ENCODE results near the gene PDE4D. TPM values are rescaled to one million over a fixed set of nuclear protein-coding genes. Genes with fewer than 3 reads are reported as not detected.

PDE4D gene
- total and polyA plus RNA-seq, 10 of the 15 experiments (the other 5 are each of a cell fraction or from before 2014, with no cell fraction given), result 0.87 to 4.1 (median 2.2) TPM

DNA sequence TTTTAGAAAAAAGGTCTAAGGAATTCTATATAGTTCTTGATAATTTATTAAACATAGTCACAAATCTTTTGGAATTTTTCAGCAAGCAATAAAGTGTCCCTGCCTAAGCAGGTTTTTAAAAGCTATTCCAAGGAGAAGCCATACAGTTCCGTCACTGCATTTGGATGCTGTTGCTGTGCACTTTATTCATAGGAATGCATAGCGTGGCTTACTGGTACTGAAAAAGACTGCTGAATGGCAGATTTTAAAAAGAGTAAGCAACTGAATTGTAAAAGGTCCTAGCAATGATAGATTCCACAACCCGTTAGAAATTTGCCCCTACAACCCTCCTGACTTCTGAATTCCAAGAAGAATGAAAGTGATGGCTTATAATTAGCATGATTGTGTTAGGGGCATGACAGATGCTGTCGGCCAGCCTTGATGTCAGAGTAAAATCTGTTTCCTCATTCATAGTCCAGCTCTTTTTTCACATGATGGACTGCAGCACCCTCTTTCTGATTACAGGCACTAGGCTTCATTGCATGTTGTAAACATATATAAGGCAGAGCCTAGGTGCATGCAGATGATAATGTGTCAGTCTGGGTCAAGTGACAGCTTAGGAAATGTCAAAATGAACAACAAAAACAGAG, 227.0 kb downstream of the PDE4D start:
- intact Hi-C loops (cut with micrococcal nuclease; ENCODE audit: unreplicated experiment) (no loop called here), in situ Hi-C loops (cut with MboI) (loop anchor here (25.0 kb wide), 2 partner anchors 154 to 479 kb away; no protein-coding TSS in a partner anchor)
- ChIA-PET CTCF (interaction anchor here (0.8 to 4.6 kb wide), 5 partner anchors 9 to 248 kb away, joined by 3 to 37 read pairs (median 3); no protein-coding TSS in a partner anchor), RAD21 (ENCODE audit: unreplicated experiment) (interaction anchor here (0.9 to 4.4 kb wide), 2 partner anchors 160 to 278 kb away, joined by 4 to 30 read pairs; no protein-coding TSS in a partner anchor), POLR2A (no interaction called here), SMC1A (ENCODE audit: uncharacterized antibody, unreplicated experiment) (interaction anchor here (1.7 to 8.5 kb wide), 3 partner anchors 65 to 276 kb away, joined by 4 to 103 read pairs (median 10); no protein-coding TSS in a partner anchor)
- BruUV-seq (replicated peaks), result no TSS peak
- ATAC-seq (peak; percentile 31; the same call in 1 of the 3 replicates), FAIRE-seq (no peak), DNase-seq (ENCODE audit: low read depth, low spot score) (no peak)
- 63% methylated on average over 4 of the region's 4 CpGs for WGBS (ENCODE audit: insufficient coverage, insufficient replicate concordance, low lambda C conversion rate, missing lambda C conversion rate)
- Histone ChIP-seq H3K4me2 (ENCODE audit: control insufficient read depth, insufficient read depth) (no peak overlapping the region), H3K9ac (ENCODE audit: control insufficient read depth, insufficient read depth, low read length) (no peak overlapping the region), H3K9me3 (replicated peaks; ENCODE audit: control insufficient read depth, insufficient read depth, low read length) (no peaks in the 10 kb centered on the region), H4K20me1 (ENCODE audit: control insufficient read depth, insufficient read depth) (no peaks in the 10 kb centered on the region), H3K36me3 (ENCODE audit: control insufficient read depth in 2 of 2, insufficient read depth in 2 of 2, low read length in 1 of 2) (no peaks in the 10 kb centered on the region), H3K27me3 (replicated peaks in 1 of 2; ENCODE audit: control insufficient read depth in 2 of 2, insufficient read depth in 2 of 2, low read length in 1 of 2) (no peaks in the 10 kb centered on the region), H3K4me3 (no peak overlapping the region), H3K27ac (ENCODE audit: control insufficient read depth, insufficient read depth) (no peak overlapping the region), H3K4me1 (ENCODE audit: control insufficient read depth, insufficient read depth, low read length) (no peaks in the 10 kb centered on the region), H3K79me2 (ENCODE audit: control insufficient read depth, insufficient read depth, low read length) (no peaks in the 10 kb centered on the region), H2AFZ (ENCODE audit: control insufficient read depth, low read depth, low read length) (no peak overlapping the region)
- TF ChIP-seq JUND (IDR thresholded peaks at IDR 0.05; ENCODE audit: low read depth, low read length), result no peak
- 0 out of 2 replicates have a peak, but pooled peaks have one; percentile 18 for TF ChIP-seq RAD21 (IDR thresholded peaks at IDR 0.05; ENCODE audit: insufficient read depth, low read depth, low read length)
- no peak for TF ChIP-seq NFYA (IDR thresholded peaks at IDR 0.05; ENCODE audit: borderline replicate concordance, low read depth, low read length)
- TF ChIP-seq, protein P1, sequence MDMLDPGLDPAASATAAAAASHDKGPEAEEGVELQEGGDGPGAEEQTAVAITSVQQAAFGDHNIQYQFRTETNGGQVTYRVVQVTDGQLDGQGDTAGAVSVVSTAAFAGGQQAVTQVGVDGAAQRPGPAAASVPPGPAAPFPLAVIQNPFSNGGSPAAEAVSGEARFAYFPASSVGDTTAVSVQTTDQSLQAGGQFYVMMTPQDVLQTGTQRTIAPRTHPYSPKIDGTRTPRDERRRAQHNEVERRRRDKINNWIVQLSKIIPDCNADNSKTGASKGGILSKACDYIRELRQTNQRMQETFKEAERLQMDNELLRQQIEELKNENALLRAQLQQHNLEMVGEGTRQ (IDR thresholded peaks at IDR 0.05; ENCODE audit: borderline replicate concordance, low read depth, low read length), result no peak
- TF ChIP-seq PAX8 (IDR thresholded peaks at IDR 0.05), result no peak
- no peak for TF ChIP-seq CBX5 (IDR thresholded peaks at IDR 0.05; ENCODE audit: low read depth)
- TF ChIP-seq POU2F2 (IDR thresholded peaks at IDR 0.05; ENCODE audit: borderline replicate concordance, low read depth, low read length), result no peak
- TF ChIP-seq FOXM1 (IDR thresholded peaks at IDR 0.05; ENCODE audit: low read depth, low read length), result no peak

Data from GM12878 (cell line).